COR-L47 (cell line): ENCODE data around the gene CLIC5.

Experiments
- DNase-seq: peaks from one replicate; lab custom pipeline; 2025; lab: John Stamatoyannopoulos, UW

CLIC5 gene

GRCh38 chr6:46035242-46035641 is 19.6 kb upstream of the CLIC5 start:
- DNase-seq: no peak

GRCh38 chr6:46032110-46032998 is 16.7 kb upstream of the CLIC5 start:
- no peak for DNase-seq

- DNase-seq: no peak
These were observed 13.9 kb upstream of the CLIC5 start for GRCh38 chr6:46029602-46030001.

- no peak for DNase-seq
These were observed 10.6 kb upstream of the CLIC5 start for GRCh38 chr6:46026307-46026706.

- no peak for DNase-seq
These were observed 9.9 kb upstream of the CLIC5 start for GRCh38 chr6:46025573-46025972.

GRCh38 chr6:46024124-46024769 is 8.6 kb upstream of the CLIC5 start:
- DNase-seq: no peak

- no peak for DNase-seq
These were observed 7.7 kb upstream of the CLIC5 start for GRCh38 chr6:46023216-46023915.

GRCh38 chr6:46022106-46022948 is 6.7 kb upstream of the CLIC5 start:
- no peak for DNase-seq

GRCh38 chr6:46017726-46018125 is 2.1 kb upstream of the CLIC5 start:
- no peak for DNase-seq

- no peak for DNase-seq
These were observed 476 bp upstream of the CLIC5 start for GRCh38 chr6:46016063-46016608.

GRCh38 chr6:46014511-46015118 is 1.0 kb downstream of the CLIC5 start:
- no peak for DNase-seq

GRCh38 chr6:46014046-46014445 is 1.6 kb downstream of the CLIC5 start:
- no peak for DNase-seq

GRCh38 chr6:46013639-46014038 is 2.0 kb downstream of the CLIC5 start:
- no peak for DNase-seq

- DNase-seq: no peak
These were observed 2.8 kb downstream of the CLIC5 start for GRCh38 chr6:46012834-46013233.

- DNase-seq: no peak
These were observed 4.2 kb downstream of the CLIC5 start for GRCh38 chr6:46011188-46012085.

- DNase-seq: no peak
These were observed 4.9 kb downstream of the CLIC5 start for GRCh38 chr6:46010771-46011170.

GRCh38 chr6:46010270-46010669 is 5.4 kb downstream of the CLIC5 start:
- no peak for DNase-seq

- DNase-seq: no peak
These were observed 13.4 kb downstream of the CLIC5 start for GRCh38 chr6:46002264-46002663.

- DNase-seq: no peak
These were observed 14.8 kb downstream of the CLIC5 start for GRCh38 chr6:46000905-46001304.

GRCh38 chr6:45998524-45998923 is 17.1 kb downstream of the CLIC5 start:
- DNase-seq: no peak
